Frontal cortex (tissue), 4 donors: ENCODE measurements around the gene MYO16. TPM values are rescaled to one million over a fixed set of nuclear protein-coding genes. Genes with fewer than 3 reads are reported as not detected.

Experiments used
- DNase-seq, 2 donors: peaks; one replicate each; pipeline ENCODE4 v3.0.0; 2012; ENCODE audit warnings: low spot score in 2 of 2
- FAIRE-seq: peaks from 2 replicates; lab custom pipeline; 2012; peaks lifted over from hg19 to GRCh38; lab: Jason Lieb, UNC
- total RNA-seq: library from RNA; depleted of rRNA; stranded (reverse); fragments of >200 nt; gene quantifications from one replicate; pipeline ENCODE4 v1.2.3, GENCODE V29; 2014
- donor health status: control.
- donor health status: control.
- donor health status: control.

Gene MYO16
- total RNA-seq, 1 donor from 2014 or later: 95.0 TPM

GRCh38 chr13:109139346-109139745 is 509.9 kb downstream of the MYO16 start:
- no peak for FAIRE-seq
- DNase-seq: no peak

DNA sequence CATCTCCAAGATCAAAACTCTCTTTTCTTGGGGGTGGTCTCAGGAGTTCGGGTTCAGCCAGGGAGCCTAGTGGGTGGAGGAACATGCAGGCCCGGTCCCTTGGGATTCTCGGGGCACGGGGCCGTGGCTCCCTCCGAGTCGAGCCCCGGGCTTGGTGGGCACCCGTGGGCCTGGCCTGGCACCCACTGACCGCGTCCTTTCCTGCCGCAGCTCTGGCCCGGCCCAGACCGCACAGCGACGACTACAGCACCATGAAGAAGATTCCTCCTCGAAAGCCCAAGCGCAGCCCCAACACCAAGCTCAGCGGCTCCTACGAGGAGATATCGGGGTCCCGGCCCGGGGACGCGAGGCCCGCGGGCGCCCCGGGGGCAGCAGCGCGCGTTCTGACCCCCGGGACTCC is 510.6 kb downstream of the MYO16 start:
- FAIRE-seq (no peak), DNase-seq (no peak)

GRCh38 chr13:109140479-109141349 is 511.3 kb downstream of the MYO16 start:
- no peak for DNase-seq
- no peak for FAIRE-seq

DNA sequence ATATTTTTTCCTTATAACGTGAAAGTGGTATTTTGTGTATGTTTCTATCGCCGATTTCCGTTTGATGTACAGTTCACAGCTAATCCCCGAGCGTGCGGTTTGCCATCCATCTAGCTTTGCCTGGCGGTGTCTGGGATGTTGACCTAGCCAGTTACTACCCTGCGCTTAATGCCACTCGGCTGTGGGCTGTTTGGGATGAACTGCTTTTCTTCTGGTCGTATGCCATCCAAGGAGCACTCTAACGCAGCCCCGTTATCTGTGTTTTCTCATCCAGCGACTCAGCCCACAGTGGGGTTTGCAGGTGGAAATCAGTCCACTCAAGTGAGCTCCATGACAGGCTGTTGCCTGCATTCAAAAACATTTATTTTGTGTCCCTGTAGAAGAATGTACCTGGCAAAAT is 512.3 kb downstream of the MYO16 start:
- FAIRE-seq (no peak), DNase-seq (peak in 1 of 2 donors; percentile 43)

- FAIRE-seq (no peak), DNase-seq (no peak)
These were observed 515.5 kb downstream of the MYO16 start for GRCh38 chr13:109144693-109145437.

- DNase-seq (peak; percentile 61 to 64), FAIRE-seq (peak; percentile 71)
These were observed 516.2 kb downstream of the MYO16 start for GRCh38 chr13:109145631-109146030.

GRCh38 chr13:109146393-109146792 is 517.0 kb downstream of the MYO16 start:
- FAIRE-seq (no peak), DNase-seq (no peak)

- DNase-seq (no peak), FAIRE-seq (peak; percentile 8)
These were observed 517.7 kb downstream of the MYO16 start for GRCh38 chr13:109146912-109147647.

GRCh38 chr13:109148243-109148642 is 518.8 kb downstream of the MYO16 start:
- no peak for FAIRE-seq
- no peak for DNase-seq

DNA sequence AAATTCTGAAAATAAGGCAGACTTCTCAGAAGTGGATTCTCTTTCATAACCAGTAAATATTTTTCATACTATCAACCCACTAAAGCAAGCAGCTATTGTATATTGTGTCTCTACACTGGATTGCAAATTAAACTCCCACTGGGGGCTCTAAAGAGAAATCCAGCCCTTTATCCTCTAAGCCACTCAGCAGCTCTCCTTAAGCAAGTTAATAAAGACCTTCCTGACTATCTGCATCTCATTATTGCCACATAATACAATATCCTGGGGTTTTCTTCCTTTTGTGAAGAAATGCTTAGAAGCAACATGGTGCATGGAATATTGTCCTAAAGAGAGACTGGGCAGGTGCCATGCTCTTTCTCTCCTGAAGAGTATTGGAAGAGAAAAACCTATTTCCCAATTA is 521.3 kb downstream of the MYO16 start:
- no peak for DNase-seq
- FAIRE-seq: no peak

DNA sequence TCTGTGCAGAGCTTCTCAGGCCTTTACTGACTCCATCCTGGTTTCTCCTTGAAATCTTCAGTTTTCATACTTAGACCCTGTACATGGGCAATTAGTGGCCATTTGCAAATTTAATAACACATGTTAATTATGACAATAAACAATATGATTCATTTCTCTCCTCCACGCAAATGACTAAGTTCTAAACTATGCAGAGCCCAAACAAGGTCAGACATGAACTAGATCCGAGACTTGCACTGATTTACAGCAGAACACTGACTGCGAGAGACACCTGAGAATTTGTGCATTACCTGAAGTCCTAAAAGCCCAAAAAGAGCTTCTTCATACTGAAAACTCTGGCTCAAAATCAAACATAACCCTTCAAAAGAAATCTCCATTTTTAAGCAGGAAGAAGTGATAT is 521.8 kb downstream of the MYO16 start:
- DNase-seq (no peak), FAIRE-seq (no peak)

DNA sequence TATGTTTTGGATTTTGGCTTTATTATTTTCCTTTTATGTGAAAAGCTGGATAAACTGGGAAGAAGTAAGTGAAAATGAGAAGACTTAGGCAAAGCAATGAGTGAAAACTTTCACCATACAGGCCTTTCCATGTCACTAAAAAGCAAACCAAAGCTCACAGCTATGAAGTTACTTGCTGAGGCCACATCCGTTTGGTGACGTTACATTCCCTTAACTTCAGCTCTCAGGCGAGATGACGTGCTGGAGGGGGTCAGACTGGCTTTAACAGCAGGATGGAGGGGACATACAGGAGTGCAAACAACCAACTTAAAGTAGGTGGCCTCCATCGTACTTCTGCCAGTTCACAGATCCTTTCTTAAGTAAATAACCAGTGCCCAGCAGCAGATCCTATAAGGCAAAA is 522.3 kb downstream of the MYO16 start:
- no peak for FAIRE-seq
- no peak for DNase-seq

DNA sequence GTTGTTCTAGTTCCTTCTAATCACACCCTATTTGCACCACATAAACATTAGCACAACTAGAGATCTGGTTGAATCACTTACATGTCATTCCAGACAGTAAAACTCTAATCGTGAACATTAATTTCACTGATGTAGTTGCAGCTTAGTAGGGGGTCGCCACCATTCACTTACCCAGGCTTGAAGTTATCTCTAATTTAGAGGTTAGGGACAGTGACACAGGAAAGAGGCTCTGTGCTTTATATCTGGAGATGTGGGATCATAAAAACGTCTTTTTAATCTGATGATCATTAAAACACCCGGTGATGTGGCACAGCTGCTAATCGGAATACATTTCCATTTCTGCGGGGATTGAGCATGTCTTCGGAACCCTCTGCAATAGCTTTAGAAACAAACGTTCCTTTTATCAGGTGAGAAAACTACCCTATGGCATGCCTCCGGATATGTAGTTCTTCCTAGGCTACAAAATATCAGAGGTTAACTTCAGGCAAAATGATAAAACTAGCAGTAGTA is 523.0 kb downstream of the MYO16 start:
- no peak for FAIRE-seq
- DNase-seq: no peak

DNA sequence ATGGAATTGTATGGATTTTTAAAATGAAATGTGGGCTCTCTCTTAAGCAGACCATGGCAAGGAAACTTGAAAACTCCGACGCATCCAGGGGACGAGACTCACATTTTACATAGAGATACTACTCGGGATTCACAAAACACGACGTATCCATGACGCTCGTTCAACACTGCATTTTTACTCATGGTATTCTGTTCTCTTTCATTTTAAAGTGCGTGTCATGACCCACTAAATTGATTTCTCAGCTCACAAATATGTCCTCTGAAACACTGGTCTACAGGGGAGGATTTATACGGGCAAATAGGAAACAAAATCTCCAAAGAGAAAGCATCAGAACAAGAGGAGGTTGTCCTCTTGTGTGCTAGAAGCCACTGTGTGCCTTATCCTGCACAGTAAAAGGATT is 523.5 kb downstream of the MYO16 start:
- no peak for DNase-seq
- FAIRE-seq: no peak

DNA sequence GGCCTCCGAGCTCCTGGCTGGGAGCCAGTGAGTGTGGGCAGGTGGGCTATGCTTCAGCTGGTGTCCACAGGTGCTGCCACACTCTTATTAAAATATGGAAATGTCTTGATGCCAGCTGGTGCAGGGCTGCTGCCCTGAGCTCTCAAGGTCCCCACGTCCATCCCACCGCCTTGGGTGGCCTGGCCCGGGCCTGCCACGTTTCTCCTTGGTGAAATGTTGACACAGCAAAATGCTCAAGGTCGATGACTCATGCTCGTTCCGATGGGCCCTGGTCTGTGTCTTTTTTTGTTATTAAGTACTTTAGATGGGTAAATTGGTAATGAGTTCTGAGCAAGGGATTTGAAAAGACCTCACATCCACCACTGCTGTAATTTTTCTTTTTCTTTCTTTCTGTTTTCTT is 524.7 kb downstream of the MYO16 start:
- no peak for FAIRE-seq
- DNase-seq: no peak

GRCh38 chr13:109154546-109154945 is 525.1 kb downstream of the MYO16 start:
- DNase-seq (no peak), FAIRE-seq (no peak)

DNA sequence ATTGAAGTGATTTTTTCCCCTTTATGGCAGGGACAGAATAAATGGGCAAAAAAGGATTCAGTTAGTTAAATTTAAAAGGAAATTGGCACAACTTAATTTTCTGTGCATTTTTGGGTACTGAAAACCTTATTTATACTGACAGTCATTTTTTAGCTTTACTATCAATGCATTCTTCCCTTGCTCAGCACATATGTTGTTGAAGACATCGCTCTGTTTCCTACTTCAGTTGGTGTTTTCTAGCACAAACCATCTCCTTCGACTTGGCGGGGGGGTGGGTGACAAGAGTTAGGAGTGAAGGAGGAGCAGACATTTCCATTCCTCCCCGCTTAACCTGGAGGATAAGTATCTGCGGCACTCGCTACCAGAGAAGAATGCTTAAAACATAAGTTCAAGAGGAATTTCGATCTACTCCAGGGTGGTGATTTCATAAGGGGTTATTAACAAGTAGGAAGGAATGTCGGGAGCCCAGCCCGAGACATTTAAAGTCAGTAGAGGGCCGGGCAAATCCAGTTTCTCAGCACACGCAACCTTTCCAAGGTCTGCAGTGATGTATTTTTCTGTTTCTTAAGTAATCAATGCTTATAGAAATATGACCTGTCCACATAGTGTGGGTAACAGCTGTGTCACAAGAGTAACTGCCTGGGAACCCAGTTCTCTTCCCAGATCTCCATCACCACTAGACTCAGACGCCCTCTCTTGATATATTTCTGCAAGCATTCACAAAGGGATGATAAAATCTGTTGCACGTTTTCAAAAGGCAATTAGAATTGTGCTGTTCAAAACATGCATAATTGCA is 525.8 kb downstream of the MYO16 start:
- no peak for FAIRE-seq

GRCh38 chr13:109156181-109156935 is 526.9 kb downstream of the MYO16 start:
- FAIRE-seq (no peak), DNase-seq (no peak)

More for the DNA sequence above, 525.8 kb downstream of the MYO16 start:
- DNase-seq: no peak

DNA sequence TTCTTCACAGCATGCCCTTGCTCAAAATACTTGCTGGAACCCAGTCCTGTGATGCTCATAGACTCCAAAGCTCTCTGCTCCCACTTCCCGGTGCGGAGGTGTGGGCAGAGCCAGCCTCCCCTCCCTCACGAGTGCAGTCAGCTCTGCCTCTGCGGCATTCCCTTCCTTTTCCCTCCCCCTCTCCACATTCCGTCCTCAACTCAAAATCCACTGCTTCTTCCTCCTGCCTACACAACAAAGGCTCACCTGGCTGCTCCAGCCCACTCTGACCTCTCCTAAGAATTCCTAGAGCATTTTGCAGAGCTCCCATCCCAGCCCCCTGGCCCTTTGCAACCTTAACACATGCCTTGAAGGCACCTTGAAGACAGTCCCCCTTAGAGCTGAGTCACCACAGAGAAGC is 527.9 kb downstream of the MYO16 start:
- FAIRE-seq: no peak
- DNase-seq: no peak
